Liver (tissue), 9 donors: Measurements from ENCODE around the gene INSIG2. TPM values are rescaled to one million over a fixed set of nuclear protein-coding genes. Genes with fewer than 3 reads are reported as not detected.

ENCODE experiments used
- DNase-seq: peaks from one replicate; pipeline ENCODE4 v3.0.0-alpha.2; 2017; ENCODE audit warnings: low spot score
- H3K27ac ChIP-seq, 2 donors: one replicate each; pipeline ENCODE4 v1.7.0; 2013; ENCODE audit warnings: inconsistent platforms in 2 of 2, low read length in 2 of 2, control low read depth in 1 of 2, low read depth in 1 of 2, mild to moderate bottlenecking in 1 of 2
- H3K27me3 ChIP-seq, 4 donors: one replicate each; pipeline versions ENCODE4 v1.6.1 to v1.7.0; 2013; ENCODE audit warnings: low read length in 3 of 4, inconsistent platforms in 1 of 4, mild to moderate bottlenecking in 1 of 4, moderate library complexity in 1 of 4; ENCODE audit not compliant: control insufficient read depth in 4 of 4, insufficient read depth in 4 of 4
- H3K36me3 ChIP-seq, 4 donors: one replicate each; pipeline versions ENCODE4 v1.6.1 to v1.7.0; 2013; ENCODE audit warnings: low read length in 3 of 4, mild to moderate bottlenecking in 3 of 4, low read depth in 1 of 4, moderate library complexity in 1 of 4; ENCODE audit not compliant: control insufficient read depth in 4 of 4, insufficient read depth in 3 of 4
- H3K4me1 ChIP-seq, 4 donors: one replicate each; pipeline versions ENCODE4 v1.6.1 to v1.7.0; 2013; ENCODE audit warnings: low read length in 3 of 4, mild to moderate bottlenecking in 3 of 4, moderate library complexity in 1 of 4; ENCODE audit not compliant: control insufficient read depth in 4 of 4, insufficient read depth in 4 of 4
- H3K4me3 ChIP-seq, 3 donors: one replicate each; pipeline versions ENCODE4 v1.6.1 to v1.7.0; 2013; ENCODE audit warnings: low read length in 3 of 3, control low read depth in 1 of 3, low read depth in 1 of 3, mild to moderate bottlenecking in 1 of 3
- H3K9ac ChIP-seq, 2 donors: one replicate each; pipeline ENCODE4 v1.7.0; 2013; ENCODE audit warnings: low read length in 2 of 2, mild to moderate bottlenecking in 2 of 2, moderate library complexity in 2 of 2, control low read depth in 1 of 2, low read depth in 1 of 2
- H3K9me3 ChIP-seq, 4 donors: one replicate each; pipeline versions ENCODE4 v1.6.1 to v1.7.0; 2013; ENCODE audit warnings: low read length in 3 of 4; ENCODE audit not compliant: control insufficient read depth in 4 of 4
- EGR1 ChIP-seq, 2 donors: IDR thresholded peaks; 2 replicates each; pipeline ENCODE4 v1.6.1; 2016 to 2018; ENCODE audit warnings: antibody characterized with exemption in 2 of 2, low read depth in 2 of 2
- FOXA1 ChIP-seq: IDR thresholded peaks from 2 replicates; pipeline ENCODE4 v1.6.1; 2016; ENCODE audit warnings: antibody characterized with exemption
- FOXA2 ChIP-seq: IDR thresholded peaks from 2 replicates; pipeline ENCODE4 v1.6.1; 2016; ENCODE audit warnings: antibody characterized with exemption
- GABPA ChIP-seq, 2 donors: IDR thresholded peaks in 1 of 2; conservative IDR thresholded peaks in 1 of 2; 2 replicates each; pipeline ENCODE4 v1.6.1; 2016; ENCODE audit warnings: antibody characterized with exemption in 2 of 2, mild to moderate bottlenecking in 1 of 2, moderate library complexity in 1 of 2
- HNF4A ChIP-seq, 2 donors: conservative IDR thresholded peaks; 2 replicates each; pipeline ENCODE4 v1.6.1; 2016; ENCODE audit warnings: antibody characterized with exemption in 2 of 2, mild to moderate bottlenecking in 2 of 2
- HNF4G ChIP-seq: IDR thresholded peaks from 2 replicates; pipeline ENCODE4 v1.6.1; 2016; ENCODE audit warnings: antibody characterized with exemption
- JUND ChIP-seq, 2 donors: IDR thresholded peaks; 2 replicates each; pipeline ENCODE4 v1.6.1; 2016; ENCODE audit warnings: antibody characterized with exemption in 2 of 2
- NR2F2 ChIP-seq: IDR thresholded peaks from 2 replicates; pipeline ENCODE4 v1.6.1; 2016; ENCODE audit warnings: antibody characterized with exemption
- RAD21 ChIP-seq, 2 donors: IDR thresholded peaks; 2 replicates each; pipeline ENCODE4 v1.6.1; 2016; ENCODE audit warnings: antibody characterized with exemption in 2 of 2, mild to moderate bottlenecking in 2 of 2
- RXRA ChIP-seq, 2 donors: IDR thresholded peaks; 2 replicates each; pipeline ENCODE4 v1.6.1; 2017 to 2018; ENCODE audit warnings: antibody characterized with exemption in 2 of 2, mild to moderate bottlenecking in 1 of 2
- SP1 ChIP-seq: IDR thresholded peaks from 2 replicates; pipeline ENCODE4 v1.6.1; 2018; ENCODE audit warnings: antibody characterized with exemption, mild to moderate bottlenecking
- TAF1 ChIP-seq: conservative IDR thresholded peaks from 2 replicates; pipeline ENCODE4 v1.6.1; 2016; ENCODE audit warnings: antibody characterized with exemption, mild to moderate bottlenecking
- YY1 ChIP-seq: IDR thresholded peaks from 2 replicates; pipeline ENCODE4 v1.6.1; 2016; ENCODE audit warnings: antibody characterized with exemption, mild to moderate bottlenecking
- WGBS: extraction: QIAGEN DNeasy Blood & Tissue Kit; methylation state at CpG from one replicate; pipeline ENCODE4 v1.1.7; 2013; 5-methylcytosine and 5-hydroxymethylcytosine counted together
- polyA plus RNA-seq, 2 donors: library from polyadenylated mRNA; stranded (reverse) in 1 of 2; unstranded in 1 of 2; fragments of 200-250 nt in 1 of 2; fragments of >200 nt in 1 of 2; fragmentation: Nextera tagmentation in 1 of 2; extraction: Ambion mirVana in 1 of 2; gene quantifications; one replicate each; pipeline versions ENCODE4 v1.2.1 to v1.2.3, GENCODE V29; 2013 to 2015
- total RNA-seq, 2 donors: library from RNA; depleted of rRNA; stranded (reverse); fragments of >200 nt; gene quantifications; one replicate each; pipeline ENCODE4 v1.2.3, GENCODE V29; 2014
- TF ChIP-seq, protein P1 (sequence below): IDR thresholded peaks from 2 replicates; pipeline ENCODE4 v1.6.1; 2016; ENCODE audit warnings: antibody characterized with exemption
- TF ChIP-seq, protein P2 (sequence below): IDR thresholded peaks from 2 replicates; pipeline ENCODE4 v1.6.1; 2016; ENCODE audit warnings: antibody characterized with exemption, mild to moderate bottlenecking
- TF ChIP-seq, protein P3 (sequence below): IDR thresholded peaks from 2 replicates; pipeline ENCODE4 v1.6.1; 2016; ENCODE audit warnings: antibody characterized with exemption
- donor health status: healthy.
- donor health status: healthy.
- donor health status: healthy.
- donor health status: healthy.
- donor health status: healthy.

INSIG2 gene
- total and polyA plus RNA-seq, 4 donors: 11.3 to 18.5 (median 15.6) TPM

DNA sequence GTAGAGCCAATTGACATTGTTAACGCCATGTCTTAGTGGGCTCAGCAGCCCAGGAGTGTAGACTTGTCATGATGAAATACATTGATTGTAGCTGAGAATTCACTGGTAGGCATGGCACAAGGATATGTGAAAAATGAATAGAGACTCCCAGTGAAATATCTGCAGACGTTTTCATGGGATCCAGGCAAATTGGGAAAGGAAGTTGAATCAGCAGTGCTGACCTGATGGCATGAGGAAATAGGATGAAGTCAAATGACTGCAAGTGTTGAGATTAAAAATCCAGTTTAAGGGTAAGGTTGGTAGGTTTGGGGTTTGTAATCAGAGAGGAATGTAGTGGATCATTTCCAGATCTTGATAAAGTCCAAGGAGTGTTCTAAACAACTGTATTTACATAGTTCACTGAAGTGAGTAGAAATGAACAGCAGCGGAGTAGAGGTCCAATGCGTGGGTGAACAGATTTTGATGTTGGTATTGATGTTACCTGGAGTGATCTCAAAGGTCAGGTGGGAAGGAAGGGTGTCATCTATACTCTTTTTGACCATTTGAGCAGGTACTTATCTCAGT is 24.6 kb downstream of the INSIG2 start:
- TF ChIP-seq JUND (IDR thresholded peaks at IDR 0.05) (peak in 1 of 2 donors; percentile 61), RAD21 (IDR thresholded peaks at IDR 0.05) (peak in 1 of 2 donors; percentile 9), FOXA2 (peak; percentile 78), YY1 (no peak), FOXA1 (peak; percentile 31), RXRA (IDR thresholded peaks at IDR 0.05) (peak in 1 of 2 donors; percentile 57), TAF1 (no peak), HNF4G (no peak), EGR1 (IDR thresholded peaks at IDR 0.05; ENCODE audit: low read depth in 2 of 2) (peak in 1 of 2 donors; percentile 52), HNF4A (conservative IDR thresholded peaks at IDR 0.05) (peak in 1 of 2 donors; percentile 50), SP1 (no peak), NR2F2 (no peak), GABPA (IDR thresholded peaks at IDR 0.05 in 1 of 2, conservative IDR thresholded peaks at IDR 0.05 in 1 of 2) (no peak)
- TF ChIP-seq, protein P1, sequence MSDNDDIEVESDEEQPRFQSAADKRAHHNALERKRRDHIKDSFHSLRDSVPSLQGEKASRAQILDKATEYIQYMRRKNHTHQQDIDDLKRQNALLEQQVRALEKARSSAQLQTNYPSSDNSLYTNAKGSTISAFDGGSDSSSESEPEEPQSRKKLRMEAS: no peak
- TF ChIP-seq, protein P2, sequence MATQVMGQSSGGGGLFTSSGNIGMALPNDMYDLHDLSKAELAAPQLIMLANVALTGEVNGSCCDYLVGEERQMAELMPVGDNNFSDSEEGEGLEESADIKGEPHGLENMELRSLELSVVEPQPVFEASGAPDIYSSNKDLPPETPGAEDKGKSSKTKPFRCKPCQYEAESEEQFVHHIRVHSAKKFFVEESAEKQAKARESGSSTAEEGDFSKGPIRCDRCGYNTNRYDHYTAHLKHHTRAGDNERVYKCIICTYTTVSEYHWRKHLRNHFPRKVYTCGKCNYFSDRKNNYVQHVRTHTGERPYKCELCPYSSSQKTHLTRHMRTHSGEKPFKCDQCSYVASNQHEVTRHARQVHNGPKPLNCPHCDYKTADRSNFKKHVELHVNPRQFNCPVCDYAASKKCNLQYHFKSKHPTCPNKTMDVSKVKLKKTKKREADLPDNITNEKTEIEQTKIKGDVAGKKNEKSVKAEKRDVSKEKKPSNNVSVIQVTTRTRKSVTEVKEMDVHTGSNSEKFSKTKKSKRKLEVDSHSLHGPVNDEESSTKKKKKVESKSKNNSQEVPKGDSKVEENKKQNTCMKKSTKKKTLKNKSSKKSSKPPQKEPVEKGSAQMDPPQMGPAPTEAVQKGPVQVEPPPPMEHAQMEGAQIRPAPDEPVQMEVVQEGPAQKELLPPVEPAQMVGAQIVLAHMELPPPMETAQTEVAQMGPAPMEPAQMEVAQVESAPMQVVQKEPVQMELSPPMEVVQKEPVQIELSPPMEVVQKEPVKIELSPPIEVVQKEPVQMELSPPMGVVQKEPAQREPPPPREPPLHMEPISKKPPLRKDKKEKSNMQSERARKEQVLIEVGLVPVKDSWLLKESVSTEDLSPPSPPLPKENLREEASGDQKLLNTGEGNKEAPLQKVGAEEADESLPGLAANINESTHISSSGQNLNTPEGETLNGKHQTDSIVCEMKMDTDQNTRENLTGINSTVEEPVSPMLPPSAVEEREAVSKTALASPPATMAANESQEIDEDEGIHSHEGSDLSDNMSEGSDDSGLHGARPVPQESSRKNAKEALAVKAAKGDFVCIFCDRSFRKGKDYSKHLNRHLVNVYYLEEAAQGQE: peak; percentile 21
- TF ChIP-seq, protein P3, sequence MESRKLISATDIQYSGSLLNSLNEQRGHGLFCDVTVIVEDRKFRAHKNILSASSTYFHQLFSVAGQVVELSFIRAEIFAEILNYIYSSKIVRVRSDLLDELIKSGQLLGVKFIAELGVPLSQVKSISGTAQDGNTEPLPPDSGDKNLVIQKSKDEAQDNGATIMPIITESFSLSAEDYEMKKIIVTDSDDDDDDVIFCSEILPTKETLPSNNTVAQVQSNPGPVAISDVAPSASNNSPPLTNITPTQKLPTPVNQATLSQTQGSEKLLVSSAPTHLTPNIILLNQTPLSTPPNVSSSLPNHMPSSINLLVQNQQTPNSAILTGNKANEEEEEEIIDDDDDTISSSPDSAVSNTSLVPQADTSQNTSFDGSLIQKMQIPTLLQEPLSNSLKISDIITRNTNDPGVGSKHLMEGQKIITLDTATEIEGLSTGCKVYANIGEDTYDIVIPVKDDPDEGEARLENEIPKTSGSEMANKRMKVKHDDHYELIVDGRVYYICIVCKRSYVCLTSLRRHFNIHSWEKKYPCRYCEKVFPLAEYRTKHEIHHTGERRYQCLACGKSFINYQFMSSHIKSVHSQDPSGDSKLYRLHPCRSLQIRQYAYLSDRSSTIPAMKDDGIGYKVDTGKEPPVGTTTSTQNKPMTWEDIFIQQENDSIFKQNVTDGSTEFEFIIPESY: no peak
- H3K36me3 ChIP-seq: peaks cover 0 to 11% (median 5%) of the 10 kb centered on the region in 4 donors
- H3K27me3 ChIP-seq: no peaks in the 10 kb centered on the region
- no peak overlapping the region for H3K9ac ChIP-seq
- no peak overlapping the region for H3K4me3 ChIP-seq
- no peaks in the 10 kb centered on the region for H3K9me3 ChIP-seq
- 37% methylated on average over 4 of the region's 4 CpGs for WGBS
- peak overlapping the region; percentile 40 to 59 for H3K27ac ChIP-seq
- no peak for DNase-seq
- peaks cover 0 to 9% (median 1%) of the 10 kb centered on the region in 4 donors for H3K4me1 ChIP-seq

DNA sequence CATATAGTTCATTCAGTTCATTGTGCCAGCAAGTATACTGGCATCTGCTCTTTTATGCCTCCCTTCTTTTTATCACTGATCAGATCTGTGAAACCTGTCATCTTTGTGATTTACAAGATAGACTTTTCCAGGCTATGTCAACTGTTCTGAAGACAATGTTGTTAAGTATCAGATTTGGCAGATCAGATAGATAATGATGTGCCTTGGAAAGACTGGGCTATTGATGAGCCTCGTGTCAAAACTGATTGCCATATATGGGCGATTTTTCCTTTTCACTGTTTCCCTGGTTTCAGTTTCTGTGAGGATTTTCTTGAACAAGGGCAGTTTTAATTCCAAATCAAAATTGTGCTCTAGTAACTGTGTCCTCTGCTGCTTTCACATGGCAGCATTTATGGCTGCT is 26.6 kb downstream of the INSIG2 start:
- H3K9me3 ChIP-seq: no peaks in the 10 kb centered on the region
- TF ChIP-seq GABPA (IDR thresholded peaks at IDR 0.05 in 1 of 2, conservative IDR thresholded peaks at IDR 0.05 in 1 of 2) (no peak), TAF1 (no peak), RXRA (IDR thresholded peaks at IDR 0.05) (no peak), YY1 (no peak), JUND (IDR thresholded peaks at IDR 0.05) (no peak), FOXA2 (no peak)
- TF ChIP-seq, protein P2: no peak
- WGBS: 91% methylated on average over 2 of the region's 2 CpGs
- H3K9ac ChIP-seq: no peak overlapping the region
- no peak overlapping the region for H3K4me3 ChIP-seq
- H3K4me1 ChIP-seq: peaks cover 0 to 9% (median 1%) of the 10 kb centered on the region in 4 donors
- no peaks in the 10 kb centered on the region for H3K27me3 ChIP-seq
- H3K27ac ChIP-seq: no peak overlapping the region
- DNase-seq: no peak
- H3K36me3 ChIP-seq: no peaks in the 10 kb centered on the region
